Hippocampal formation (tissue), 2 donors: ENCODE measurements around the gene SH3BGRL3.
A peak's percentile ranks its signal among the peaks of the same experiment; 100 is the strongest.

Experiments
- DNase-seq, 2 donors: peaks; one replicate each; lab custom pipeline; 2025; lab: John Stamatoyannopoulos, UW

SH3BGRL3 gene

DNA sequence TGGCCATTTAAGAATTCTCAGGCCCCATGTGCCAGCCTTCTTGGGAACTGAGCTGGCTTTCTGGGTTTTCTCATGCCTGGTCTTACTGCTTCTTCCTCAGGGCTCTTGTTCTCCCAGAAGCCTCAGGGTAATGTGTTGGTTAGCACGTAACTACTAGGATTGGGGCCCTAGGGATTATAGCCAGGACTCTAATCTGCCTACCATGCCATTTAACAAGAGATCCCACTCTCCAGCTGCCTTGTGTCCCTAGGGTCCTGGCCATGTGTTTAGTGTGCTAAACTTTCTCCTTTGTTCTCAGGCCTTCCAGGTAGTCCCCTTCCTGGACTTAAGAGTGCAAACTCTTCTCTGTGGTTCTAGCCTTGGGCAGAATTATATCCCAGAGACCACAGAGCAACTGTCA, 2.2 kb upstream of the SH3BGRL3 start:
- no peak for DNase-seq

DNA sequence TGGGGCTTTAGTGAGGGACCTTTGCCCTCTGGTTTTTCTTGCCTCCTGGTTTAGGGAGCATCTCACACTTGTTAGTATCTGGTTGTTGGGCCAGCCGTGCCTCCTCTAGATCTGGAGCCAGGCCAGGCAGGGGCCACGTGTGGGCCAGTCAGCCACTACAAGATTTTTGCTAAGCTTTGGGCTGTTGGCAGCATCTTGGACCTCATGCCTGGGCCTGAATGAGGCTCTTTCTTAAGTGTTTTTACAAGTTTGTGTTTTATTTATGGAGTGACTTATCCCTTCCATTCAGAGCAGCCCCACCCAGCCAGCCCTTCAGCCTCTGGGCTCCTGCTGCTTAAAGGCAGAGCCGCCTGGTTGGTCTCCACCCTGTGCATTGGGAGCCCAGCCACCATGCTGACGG, 1.6 kb upstream of the SH3BGRL3 start:
- no peak for DNase-seq

DNA sequence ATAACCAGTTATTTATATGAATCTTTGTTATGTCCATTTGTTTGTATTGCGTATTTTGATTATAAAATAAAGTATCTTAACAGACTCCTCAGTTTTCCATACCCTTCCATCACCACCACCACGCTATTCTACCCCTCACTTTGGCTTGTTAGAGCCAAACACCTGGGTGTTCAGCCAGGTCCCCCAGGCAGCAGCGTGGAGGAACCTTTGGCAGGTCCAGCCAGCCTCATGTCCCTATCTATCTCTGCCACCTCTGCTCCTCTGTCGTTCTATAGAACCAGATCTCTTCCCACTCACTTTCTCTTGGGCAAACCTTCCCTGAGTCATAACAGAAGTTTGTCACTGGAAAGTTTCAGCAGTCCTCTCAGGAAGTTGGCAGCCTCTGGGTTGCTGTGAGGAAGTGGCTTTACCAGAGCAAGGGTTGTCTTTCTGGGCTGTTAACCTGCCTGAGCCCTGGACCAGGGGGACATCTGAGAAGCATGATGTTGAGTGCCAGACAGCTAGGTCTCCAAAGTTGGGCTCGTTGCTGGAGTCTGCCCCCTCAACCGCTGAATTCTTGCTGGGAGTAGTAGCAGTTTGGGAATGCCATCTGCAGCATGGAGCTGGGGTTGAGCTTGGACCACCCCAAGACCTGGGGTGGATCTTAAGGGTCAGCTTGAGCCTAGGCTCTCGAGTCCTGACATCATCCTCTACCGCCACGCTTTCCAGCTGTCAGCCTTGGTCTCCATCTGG, 996 bp upstream of the SH3BGRL3 start:
- DNase-seq = no peak

DNA sequence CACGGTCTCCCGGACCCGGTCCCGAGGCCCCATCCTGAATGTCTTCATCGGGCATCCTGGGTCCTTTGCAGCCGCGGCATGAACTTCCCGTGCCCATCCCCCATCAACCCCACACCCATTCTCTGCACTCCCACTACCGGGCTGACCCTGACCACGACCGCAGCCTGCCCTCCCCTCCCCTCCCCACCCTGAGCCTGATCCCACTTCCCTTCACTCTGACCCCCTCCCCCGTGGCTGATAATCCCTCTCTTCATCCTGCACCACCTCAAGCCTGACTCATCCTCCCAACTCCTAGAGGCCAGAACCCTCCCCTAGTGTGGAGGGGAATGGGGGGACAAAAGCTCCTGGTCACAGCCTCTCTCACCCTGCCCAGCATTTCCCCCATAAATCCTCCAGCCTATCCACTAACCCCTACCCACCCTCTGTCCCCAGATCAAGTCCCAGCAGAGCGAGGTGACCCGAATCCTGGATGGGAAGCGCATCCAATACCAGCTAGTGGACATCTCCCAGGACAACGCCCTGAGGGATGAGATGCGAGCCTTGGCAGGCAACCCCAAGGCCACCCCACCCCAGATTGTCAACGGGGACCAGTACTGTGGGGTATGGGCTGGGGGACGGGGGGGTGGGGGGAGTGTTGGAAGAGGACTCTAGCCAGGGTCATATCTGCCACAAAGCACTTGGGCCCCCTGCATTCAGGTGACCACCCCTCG, 602 bp downstream of the SH3BGRL3 start:
- DNase-seq = no peak

DNA sequence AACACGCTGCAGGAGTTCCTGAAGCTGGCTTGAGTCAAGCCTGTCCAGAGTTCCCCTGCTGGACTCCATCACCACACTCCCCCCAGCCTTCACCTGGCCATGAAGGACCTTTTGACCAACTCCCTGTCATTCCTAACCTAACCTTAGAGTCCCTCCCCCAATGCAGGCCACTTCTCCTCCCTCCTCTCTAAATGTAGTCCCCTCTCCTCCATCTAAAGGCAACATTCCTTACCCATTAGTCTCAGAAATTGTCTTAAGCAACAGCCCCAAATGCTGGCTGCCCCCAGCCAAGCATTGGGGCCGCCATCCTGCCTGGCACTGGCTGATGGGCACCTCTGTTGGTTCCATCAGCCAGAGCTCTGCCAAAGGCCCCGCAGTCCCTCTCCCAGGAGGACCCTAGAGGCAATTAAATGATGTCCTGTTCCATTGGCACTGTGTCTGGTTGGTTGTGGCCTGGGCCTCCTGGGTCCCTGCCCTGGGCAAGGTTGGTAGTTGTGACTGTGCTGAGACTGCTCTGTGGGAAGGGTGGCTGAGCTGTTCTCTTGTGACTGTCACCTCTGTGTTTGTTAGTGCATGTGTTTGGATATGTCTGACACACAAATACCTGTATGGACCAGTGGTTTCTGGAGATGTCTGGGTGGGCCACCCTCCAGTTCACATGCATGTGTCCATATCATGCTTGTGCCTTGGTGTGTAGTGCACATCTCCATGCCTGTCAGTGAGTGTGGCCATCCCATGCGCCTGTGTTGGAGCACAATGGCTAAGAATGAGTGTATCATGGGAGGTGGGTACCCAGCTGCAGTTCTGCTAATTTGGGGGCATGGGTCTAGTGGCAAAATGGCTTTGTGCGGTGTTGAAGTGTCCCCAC, 1.4 kb downstream of the SH3BGRL3 start:
- no peak for DNase-seq

DNA sequence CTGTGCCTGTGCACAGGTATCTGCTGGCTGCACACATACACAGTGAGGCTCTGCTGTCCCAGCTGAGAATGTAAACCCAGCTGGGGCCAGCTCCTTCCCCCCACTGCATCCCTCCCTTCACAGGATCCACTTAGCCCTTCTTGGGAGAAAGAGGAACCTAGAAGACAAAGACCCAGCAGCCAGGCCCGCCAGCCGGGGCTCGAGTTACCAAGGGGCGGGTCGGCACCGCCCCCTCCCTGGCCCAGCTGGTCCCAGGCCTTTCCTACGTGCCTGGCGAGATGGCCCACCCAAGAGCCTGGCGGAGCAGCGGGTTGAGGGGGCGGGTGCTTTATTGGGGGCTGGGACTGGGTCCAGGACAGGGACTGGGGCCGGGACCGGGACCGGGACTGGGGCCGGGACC, 2.1 kb downstream of the SH3BGRL3 start:
- no peak for DNase-seq

DNA sequence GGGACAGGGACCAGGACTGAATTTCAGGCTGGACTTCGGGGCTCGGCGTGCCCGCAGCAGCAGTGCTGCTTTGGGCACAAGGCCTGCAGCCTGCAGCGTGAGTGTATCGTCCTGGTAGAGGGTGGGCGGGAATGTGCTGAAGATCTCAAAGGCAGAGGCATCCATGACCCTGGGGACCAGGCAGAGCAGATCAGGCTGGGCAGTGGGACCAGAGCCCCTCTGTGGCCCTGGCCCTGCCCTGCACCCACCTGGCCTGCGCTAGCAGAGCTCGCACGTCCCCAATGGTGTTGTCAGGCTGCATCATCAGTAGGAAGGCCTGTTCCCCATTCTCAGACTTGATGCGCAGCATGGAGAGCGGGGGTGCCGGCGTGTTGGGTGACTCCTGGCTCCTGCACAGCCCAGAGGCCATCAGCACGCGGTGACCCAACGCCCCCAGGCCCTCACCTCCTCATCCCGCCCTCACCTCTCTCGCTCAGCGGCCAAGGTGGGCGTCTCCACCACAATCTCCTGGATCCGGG, 2.6 kb downstream of the SH3BGRL3 start:
- DNase-seq = no peak

DNA sequence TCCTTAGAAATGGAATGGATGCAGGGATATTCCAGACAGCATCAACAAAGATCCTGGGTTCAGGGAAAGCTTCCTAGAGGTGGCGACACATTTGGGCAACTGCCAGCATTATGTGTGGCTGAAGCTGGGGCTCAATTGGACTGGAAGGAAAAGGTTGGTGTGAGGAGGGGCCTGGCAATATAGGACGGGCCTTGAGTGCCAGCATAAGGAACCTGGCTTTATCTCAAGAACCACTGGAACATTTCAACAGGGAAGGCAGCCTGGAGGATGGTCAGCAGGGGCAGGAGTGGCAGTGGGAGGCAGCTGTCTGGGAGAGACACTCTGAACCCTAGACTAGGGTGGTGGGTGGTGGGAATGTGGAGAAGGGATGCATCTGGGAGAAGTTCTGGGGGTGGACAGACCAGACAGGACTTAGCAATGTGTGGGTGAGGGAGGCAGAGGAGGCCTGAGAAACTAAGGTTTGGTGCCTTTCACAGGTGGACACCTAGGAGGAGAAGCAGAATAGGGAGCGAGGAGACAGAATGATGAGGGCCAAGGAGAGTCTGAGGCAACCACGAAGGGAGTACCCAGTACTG, 3.5 kb downstream of the SH3BGRL3 start:
- no peak for DNase-seq

DNA sequence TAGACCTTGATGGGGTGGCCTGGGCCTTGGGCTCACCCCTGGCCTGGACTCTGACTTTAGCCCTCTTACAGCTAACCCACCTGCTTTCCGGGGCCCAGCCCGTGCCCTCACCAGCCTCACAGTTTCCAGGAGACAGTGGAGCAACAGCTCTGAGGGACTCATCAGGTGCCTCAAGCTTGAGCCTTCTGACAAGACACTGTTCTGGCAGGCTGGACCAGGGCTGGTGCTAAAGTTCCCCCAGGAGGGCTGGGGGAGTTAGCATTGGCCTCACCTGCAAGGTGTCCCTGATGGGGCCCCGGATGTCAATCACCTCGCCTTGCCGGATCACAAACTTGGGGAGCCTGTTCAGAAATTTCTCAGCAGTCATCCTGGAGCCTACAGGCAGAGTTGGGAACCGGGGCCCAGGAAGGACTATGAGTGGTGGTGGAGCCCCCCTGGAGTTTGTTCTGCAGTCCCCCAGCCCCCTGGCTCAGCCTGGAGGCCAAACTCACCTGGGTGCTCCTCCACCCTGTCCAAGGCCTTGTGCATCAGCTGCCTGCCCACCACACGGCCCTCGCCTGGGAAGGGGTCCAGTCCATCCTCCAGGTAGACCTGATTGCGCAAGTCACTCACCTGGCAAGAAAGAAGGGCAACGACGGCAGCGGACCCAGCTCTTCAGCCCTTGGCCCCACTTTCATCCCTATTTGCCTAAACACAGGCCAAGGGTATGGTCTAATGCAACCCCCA, 4.1 kb downstream of the SH3BGRL3 start:
- no peak for DNase-seq

DNA sequence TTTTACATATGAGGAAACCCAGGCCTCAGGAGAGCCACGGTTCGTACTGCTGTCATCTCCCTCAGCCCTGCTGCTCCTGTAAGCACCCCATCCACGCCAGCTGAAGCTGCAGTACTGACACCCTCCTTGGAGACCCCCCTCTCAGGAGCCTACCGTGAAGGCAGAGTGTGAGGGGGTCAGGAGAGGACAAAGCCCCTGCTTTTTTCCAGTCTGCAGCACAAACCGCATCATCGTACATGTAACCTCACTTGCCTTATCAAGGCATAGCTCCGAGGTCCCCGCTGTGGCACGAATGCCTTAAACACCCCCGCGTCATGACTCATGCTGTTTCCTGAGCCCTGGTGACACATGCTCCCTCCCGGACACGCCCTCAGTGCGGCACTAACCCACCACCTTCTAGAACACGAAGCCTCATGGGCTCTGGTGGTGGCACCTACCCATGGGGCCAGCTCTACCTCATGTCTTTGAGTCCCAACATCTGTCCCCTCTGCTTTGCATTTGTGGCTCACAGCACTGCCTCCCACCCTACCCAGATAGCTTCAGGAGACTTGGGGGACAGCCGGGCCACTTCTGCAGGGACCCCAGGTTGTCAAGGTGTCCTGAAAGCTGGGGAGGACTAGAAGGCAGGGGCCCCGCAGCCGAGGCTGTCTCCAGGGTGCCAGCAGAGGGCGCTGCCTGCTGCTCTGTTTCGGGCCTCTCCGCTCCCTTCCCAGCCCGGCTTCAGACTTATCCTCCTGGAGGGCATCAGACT, 4.9 kb downstream of the SH3BGRL3 start:
- no peak for DNase-seq

DNA sequence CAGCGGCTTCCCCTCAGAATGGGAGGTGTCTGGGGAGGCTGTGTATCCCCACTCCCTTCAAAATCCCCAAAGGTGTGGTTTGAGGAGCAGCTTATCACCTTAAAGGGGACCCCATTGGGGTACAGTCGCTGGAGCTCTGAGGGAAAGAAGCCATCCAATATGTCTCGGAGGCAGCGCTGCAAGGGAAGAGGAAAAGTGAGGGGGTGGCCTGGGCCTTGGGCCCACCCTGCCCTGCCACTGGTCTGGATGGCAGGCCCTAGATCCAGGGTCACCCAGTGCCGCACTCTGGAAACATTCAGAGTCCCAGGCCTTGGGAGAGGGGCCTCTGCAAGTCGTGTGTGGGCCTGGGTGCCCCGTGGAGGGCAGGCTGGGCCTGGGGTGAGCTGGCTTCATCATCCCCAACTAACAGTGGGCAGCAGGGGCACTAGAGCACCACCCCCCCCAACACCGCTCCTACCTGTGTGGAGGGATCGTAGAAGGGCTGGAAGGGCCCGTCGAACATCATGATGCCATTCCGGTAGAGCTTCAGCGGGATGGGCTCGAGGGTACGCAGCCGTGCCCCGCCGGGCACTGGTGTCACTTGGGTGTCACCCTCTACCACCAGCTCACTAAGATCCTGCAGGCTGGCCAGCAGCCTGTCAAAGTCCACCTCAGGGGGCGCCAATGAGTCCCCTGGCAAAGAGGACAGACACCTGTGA, 5.6 kb downstream of the SH3BGRL3 start:
- DNase-seq = no peak

DNA sequence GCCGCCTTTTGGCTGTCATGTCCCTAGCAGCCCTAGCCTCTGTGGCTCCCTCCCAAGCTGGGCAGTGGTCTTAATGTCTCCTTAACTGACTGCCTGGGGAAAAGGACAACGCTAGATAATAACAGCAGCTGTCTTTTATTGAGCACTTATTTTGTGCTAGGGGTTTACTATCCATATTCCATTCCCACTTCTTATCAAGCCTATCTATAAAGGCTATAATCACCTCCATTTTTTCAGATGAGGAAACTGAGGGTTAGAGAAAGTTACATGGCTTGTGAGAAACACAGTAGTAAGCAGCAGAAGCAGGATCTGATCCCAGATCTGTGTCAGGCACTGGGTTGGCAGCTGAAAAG, 6.2 kb downstream of the SH3BGRL3 start:
- no peak for DNase-seq

DNA sequence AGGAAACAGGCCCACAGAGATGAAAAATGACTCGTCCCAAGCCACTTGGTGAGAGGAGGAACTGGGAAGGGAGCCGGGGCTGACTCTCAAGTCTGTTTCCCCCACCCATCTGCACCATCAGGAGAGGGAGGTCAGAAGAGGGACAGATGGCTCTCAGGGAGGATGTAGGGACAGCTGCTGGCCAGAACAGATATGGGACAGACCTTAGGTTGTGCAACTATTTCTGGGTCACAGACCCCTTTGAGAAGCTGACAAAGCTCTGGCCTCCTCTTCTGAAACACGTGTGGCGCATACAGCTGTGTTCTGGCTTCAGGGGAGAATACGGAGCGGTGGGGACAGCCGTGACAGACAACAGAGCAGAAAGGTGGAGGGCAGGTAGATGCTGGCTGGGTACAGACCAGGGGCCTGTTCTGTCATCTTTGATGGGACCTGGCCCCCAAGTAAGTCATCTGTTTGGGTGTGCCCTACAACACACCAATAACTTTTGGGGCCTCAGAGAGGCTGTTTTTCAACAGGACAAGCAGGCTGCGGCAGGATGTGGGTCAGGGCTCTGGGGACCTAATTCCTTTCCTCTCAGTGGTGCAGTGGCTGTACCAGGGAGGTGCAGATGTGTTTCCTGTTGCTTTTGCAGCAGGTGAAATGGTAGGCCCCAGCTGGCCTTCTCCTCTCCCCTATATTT, 7.3 kb downstream of the SH3BGRL3 start:
- DNase-seq = no peak

DNA sequence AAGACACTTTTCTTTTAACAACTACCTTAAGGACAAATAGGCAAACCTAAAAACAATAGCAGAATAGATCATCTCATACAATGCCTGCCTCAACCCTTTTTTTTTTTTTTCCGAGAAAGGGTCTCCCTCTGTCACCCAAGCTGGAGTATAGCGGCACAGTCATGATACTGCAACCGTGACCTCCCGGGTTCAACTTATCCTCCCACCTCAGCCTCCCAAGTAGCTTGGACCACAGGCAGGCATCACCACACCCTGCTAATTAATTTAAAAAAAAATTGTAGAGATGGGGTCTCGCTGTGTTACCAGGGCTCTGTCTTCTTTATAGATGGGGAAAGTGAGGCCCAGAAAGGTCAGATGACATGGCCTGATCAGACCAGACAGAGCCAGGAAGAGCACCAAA, 7.9 kb downstream of the SH3BGRL3 start:
- DNase-seq = no peak

DNA sequence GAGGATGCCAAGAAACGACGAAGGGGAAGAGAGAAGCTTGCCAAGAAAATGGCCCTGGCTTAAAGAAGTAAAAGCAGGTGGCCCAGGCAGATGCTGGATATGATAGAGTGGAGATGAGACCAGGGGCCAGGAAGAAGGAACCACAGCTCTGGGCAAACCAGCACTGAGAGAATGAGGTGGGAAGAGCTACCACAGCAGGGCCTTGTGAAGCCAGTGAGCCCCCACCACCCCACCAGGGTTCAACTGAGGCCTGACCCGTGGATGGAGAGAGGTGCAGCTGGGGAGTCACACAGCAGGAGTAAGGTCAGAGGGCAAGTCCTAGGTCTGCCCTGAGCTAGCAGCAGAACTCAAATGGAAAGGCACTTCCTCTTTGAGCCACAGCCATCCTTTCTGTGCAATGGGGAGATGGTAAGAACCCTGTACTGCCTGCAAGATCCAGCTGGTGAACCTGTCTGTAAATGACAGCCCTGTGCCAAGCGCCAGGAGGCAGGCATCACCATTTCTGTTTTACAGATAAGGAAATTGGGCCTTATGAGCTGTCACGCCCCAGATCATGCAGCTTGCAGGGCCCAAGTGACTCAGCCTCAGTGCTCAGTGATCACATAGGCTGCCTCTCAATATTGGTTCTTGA, 8.5 kb downstream of the SH3BGRL3 start:
- no peak for DNase-seq

DNA sequence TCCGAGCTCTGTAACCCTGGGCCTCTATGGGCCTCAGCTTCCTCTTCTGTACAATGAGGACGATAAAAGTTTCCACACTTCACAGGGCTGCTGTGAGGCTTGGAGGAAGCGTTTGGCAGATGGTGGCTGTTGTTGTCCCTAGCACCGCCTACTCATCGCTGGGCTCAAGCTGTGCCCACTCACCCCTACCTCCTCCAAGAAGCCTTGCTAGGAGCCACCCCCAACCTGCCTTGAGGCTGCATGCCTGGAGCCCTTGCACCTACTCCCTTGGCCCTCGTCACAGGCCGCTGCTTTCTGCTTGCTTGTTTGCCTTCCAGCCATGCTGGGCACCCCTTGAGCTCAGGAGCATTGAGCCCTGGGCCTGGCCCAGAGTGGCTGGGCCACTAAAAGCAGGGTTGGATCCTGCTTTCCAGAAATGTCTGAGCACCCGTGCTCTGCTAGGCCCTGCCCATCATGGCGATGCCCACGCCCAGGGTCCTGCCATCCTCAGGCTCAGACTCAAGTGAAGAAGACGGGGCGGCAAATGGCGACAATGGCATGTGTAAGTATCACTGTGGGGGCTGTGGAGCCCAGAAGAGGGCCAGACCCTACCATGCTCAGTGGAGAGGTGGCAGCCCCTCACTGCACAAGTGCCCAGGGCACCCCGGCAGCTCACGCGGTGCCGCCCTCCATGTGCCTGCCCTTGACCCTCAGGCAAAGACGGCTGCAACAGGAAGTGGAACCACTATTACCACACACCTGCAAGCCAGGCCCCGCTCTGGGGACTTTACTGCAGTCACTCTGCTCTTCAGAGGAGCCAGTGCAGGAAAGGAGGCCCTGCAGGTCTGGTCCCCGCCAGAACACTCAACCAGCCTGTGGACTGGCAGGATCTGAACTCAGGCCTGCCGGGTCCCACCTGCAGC, 9.5 kb downstream of the SH3BGRL3 start:
- peak in 1 of 2 donors; percentile 54 for DNase-seq

DNA sequence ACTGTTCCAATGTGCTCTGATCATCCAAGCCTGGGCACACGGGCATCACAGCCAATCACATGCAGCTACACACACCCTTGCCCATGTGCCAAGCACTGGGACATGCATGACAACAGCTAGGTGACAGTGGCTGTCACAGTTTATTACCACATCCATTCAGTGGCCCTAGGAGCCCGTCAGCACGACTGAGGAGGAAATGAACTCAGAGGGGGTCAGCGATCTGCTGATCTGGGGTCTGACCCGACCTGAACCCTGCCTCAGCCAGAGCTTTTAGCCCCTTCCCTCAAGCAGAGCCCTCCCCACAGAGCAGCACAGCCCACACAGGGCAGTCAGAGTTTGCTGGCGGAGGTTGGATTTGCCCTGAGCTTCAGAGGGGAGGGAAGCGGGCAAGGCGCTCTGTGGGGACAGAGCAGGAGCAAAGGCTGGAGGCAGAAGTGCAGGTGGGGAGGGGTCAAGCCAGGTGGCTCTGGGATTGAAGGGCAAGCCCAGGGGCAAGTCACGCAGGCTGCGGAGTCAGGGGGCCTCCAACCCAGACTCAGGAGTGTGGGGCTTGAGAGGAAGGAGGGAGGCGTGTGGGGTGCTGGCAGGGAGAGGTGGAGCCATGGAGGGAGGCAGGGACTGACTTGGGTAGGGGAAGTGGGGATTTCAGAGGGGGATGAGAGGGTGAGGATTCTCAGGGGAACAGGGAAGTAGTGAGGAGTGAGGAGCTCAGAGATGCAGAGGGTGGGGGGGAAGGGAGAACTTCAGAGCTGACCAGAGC, 10.4 kb downstream of the SH3BGRL3 start:
- DNase-seq = no peak
